Suppressor macrophage treated with lipopolysaccharide for 4 hours (primary cell): ENCODE results near the gene GABRR1.

Experiments
- DNase-seq: peaks from one replicate; pipeline ENCODE4 v3.0.0-alpha.2; 2020

The GABRR1 gene

GRCh38 chr6:89214197-89214596 is 3.0 kb downstream of the GABRR1 start:
- DNase-seq: no peak

GRCh38 chr6:89212472-89212871 is 4.7 kb downstream of the GABRR1 start:
- no peak for DNase-seq

GRCh38 chr6:89209457-89209856 is 7.7 kb downstream of the GABRR1 start:
- no peak for DNase-seq

- no peak for DNase-seq
Measured at GRCh38 chr6:89208551-89208950, 8.6 kb downstream of the GABRR1 start.

- DNase-seq: no peak
Measured at GRCh38 chr6:89205819-89206218, 11.3 kb downstream of the GABRR1 start.

- no peak for DNase-seq
Measured at GRCh38 chr6:89204096-89204495, 13.1 kb downstream of the GABRR1 start.

- DNase-seq: no peak
Measured at GRCh38 chr6:89200706-89201215, 16.4 kb downstream of the GABRR1 start.

- DNase-seq: no peak
Measured at GRCh38 chr6:89199579-89199978, 17.6 kb downstream of the GABRR1 start.

GRCh38 chr6:89198235-89198634 is 18.9 kb downstream of the GABRR1 start:
- DNase-seq: no peak

- DNase-seq: no peak
Measured at GRCh38 chr6:89197141-89197540, 20.0 kb downstream of the GABRR1 start.

- DNase-seq: no peak
Measured at GRCh38 chr6:89194559-89194958, 22.6 kb downstream of the GABRR1 start.

- DNase-seq: no peak
Measured at GRCh38 chr6:89190741-89191140, 26.4 kb downstream of the GABRR1 start.

GRCh38 chr6:89187504-89187903 is 29.7 kb downstream of the GABRR1 start:
- DNase-seq: no peak

GRCh38 chr6:89186762-89187161 is 30.4 kb downstream of the GABRR1 start:
- no peak for DNase-seq

- no peak for DNase-seq
Measured at GRCh38 chr6:89184344-89184743, 32.8 kb downstream of the GABRR1 start.

GRCh38 chr6:89183294-89183693 is 33.9 kb downstream of the GABRR1 start:
- DNase-seq: no peak

GRCh38 chr6:89180971-89181370 is 36.2 kb downstream of the GABRR1 start:
- DNase-seq: no peak

- DNase-seq: no peak
Measured at GRCh38 chr6:89180112-89180511, 37.0 kb downstream of the GABRR1 start.

- no peak for DNase-seq
Measured at GRCh38 chr6:89173634-89174033, 43.5 kb downstream of the GABRR1 start.

GRCh38 chr6:89172131-89172530 is 45.0 kb downstream of the GABRR1 start:
- no peak for DNase-seq

- DNase-seq: no peak
Measured at GRCh38 chr6:89162047-89162371, 55.1 kb downstream of the GABRR1 start.

- DNase-seq: no peak
Measured at GRCh38 chr6:89161326-89162046, 55.7 kb downstream of the GABRR1 start.

- no peak for DNase-seq
Measured at GRCh38 chr6:89160331-89161092, 56.6 kb downstream of the GABRR1 start.

- no peak for DNase-seq
Measured at GRCh38 chr6:89154131-89154530, 63.0 kb downstream of the GABRR1 start.
